SK-N-DZ (cell line): ENCODE results near the gene ZSCAN16. TPM values are rescaled to one million over a fixed set of nuclear protein-coding genes. Genes with fewer than 3 reads are reported as not detected.
"Not testable (repeated sequence)": the region's sequence is repeated elsewhere in the genome, so short reads cannot be mapped to it uniquely, and the experiment has no call there.

Source experiments
- DNase-seq: peaks from one replicate; pipeline ENCODE4 v3.0.0-alpha.2; 2015; ENCODE audit warnings: low spot score
- polyA plus RNA-seq, 2 experiments: library from polyadenylated mRNA; depleted of rRNA; stranded (reverse); fragments of >200 nt; gene quantifications; 2 replicates each; pipeline ENCODE4 v1.2.3, GENCODE V29; 2014

Gene ZSCAN16
- polyA plus RNA-seq (2014; cell fraction: cytosol; rRNA removed): 7.7 and 9.3 TPM in 2 replicates
- polyA plus RNA-seq (2014; cell fraction: nucleus; rRNA removed): 11.4 and 13.5 TPM in 2 replicates

DNA sequence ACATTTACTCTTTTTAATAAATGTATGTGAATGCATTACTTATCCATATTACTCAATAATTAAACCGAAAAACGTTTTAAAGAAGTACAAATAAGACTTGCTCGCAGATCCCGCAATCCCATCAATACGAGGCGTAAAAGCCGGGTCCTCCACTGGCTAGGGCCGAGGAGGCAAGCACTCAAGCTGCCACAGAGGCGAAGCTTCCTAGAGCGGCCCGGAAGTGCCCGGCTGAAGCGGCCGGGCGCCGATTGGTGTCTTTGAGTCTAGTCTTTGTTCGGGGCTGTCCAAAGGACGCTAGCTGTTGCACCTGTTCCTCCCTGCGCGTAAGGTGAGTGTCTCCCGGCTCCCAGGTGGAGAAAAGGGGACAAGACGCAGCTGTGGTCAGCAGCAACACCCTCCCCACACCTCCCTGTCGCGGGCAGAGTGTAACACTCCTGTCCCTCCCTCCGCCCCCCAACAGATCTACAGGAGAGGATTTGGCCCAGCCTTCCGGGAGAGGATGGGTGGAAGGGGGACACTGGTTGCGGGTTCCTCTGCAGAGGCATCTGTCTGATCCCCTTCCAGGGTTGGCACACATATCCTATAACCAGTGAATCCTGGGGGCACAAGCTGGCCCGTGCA lies at the start of gene ZSCAN16:
Gene ZSCAN16 (plus strand): TSS at position 260 of the 621 bp plus-strand sequence. CDS start 835 bp downstream, outside the sequence.
- peak; percentile 78 for DNase-seq

DNA sequence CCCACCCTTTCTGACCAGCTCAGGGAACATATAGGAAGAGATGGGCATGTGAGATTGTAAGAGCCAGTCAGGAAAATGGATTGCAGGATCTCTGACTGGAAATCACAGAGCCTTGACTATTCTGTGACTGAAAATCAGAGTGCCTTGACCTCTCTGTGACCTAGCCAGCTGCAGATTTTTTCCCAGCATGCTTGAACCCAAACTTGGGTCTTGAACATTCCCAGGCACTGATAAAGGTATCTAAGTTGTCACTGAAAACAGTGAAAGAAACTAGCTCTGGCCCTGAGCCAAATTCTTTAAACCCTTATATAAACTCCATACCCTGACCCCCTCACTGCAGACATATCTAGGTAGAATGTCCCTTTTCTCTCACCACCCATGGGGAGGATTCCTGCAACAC lies 46.4 kb upstream of the ZSCAN16 start:
- no peak for DNase-seq

DNA sequence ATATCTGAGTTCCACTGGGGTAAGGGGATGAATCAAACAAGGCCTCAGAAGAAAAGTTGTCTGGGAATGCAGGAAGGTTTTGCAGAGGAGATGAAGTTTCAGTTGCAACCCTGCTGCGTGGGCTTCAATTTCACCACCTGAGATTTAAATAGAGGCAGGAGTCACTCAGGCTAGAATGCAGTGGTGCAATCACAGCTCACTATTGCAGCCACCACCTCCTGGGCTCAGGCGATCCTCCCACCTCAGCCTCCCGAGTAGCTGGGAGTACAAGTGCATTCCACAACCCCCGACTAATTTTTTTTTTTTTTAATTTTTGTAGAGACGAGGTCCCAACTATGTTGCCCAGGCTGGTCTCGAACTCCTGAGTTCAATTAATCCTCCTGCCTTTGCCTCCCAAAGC lies 45.6 kb upstream of the ZSCAN16 start:
- DNase-seq: no peak

DNA sequence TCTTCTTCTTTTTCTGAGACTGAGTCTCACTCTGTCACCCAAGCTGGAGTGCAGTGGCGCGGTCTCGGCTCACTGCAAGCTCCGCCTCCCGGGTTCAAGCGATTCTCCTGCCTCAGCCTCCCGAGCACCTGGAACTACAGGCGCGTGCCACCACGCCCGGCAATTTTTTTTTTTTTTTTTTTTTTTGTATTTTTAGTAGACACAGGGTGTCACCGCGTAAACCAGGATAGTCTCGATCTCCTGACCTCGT lies 44.1 kb upstream of the ZSCAN16 start, which contains the start of gene ZNF165:
Gene ZNF165 (plus strand): TSS at position 188 of the 250 bp plus-strand sequence. CDS start 4,913 bp downstream, outside the sequence.
- DNase-seq: not testable (repeated sequence)

DNA sequence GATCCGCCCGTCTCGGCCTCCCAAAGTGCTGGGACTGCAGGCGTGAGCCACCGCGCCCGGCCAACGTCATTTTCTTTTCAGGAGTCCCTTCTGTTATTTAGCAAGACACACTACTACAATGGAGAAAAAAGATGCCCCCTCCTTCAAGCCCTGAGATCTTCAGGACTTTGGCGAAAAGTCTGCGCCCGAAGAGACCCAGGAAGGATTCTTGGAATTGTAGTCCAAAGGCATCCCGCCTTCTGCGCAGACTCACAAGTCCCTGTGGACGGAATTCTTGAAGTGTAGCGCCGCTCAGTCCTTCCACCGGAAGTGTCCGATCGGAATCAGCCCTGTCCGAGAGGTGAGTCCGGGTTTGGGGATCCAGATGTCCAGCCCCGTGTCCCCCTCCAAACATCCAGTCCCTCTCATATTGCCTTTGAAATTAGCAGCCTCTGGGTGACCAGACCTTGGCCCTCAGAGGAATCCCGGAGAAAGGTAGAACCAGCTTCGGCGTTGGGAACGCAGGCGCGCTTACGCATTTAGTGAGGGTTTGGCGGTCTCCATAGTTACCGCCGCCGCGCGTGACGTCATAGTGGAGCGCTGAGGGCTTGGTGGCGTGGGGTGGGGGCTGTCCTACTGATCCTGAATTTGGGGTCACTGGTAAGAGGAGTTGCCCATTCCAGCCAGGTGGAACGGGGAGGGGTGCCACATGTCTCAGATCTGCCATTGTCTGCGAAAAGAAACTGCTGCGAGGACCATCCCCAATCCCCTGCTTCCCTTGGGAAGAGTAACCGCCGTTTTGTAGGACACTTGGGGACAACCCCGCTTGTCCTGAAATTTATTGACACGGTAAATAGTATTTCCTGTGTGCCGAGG lies 43.6 kb upstream of the ZSCAN16 start:
- peak; percentile 95 for DNase-seq

DNA sequence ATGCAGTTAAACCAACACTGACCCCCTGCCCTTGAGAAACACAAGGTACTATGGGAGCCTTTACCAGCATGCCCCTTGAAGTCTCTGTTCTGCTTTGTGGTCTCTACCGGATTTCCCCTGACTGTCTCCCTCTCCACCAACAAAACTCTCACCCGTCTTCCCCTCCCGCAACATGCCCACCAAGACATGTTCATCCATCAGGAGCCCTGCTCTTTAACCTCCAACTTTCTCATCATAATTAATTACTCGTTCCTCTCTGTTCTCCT lies 43.0 kb upstream of the ZSCAN16 start:
- no peak for DNase-seq

DNA sequence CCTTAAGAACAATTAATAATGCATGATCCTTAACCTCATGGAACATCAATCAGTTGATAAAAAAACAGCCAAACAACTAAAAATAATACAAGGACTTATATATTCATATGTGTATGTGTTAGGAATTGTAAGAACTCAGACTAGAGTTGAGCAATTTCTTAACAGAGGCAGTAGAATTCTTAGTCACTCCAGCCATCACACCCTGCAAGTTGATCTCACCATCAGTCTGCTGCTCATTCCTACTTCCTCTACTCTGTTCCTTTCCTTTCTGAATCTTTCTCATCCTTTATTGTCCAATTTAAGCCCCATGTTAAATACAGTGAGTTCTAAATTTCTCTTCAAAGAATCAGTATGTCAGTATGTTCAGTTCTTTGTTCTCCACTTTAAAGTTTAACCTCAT lies 41.5 kb upstream of the ZSCAN16 start:
- no peak for DNase-seq

DNA sequence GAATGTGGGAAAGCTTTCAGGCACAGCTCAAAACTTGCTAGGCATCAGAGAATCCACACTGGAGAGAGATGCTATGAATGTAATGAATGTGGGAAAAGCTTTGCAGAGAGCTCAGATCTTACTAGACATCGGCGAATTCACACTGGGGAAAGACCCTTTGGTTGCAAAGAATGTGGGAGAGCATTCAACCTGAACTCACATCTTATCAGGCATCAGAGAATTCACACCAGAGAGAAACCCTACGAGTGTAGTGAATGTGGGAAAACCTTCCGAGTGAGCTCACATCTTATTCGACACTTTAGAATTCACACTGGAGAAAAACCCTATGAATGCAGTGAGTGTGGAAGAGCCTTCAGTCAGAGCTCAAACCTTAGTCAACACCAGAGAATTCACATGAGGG lies 35.4 kb upstream of the ZSCAN16 start:
- DNase-seq: no peak

DNA sequence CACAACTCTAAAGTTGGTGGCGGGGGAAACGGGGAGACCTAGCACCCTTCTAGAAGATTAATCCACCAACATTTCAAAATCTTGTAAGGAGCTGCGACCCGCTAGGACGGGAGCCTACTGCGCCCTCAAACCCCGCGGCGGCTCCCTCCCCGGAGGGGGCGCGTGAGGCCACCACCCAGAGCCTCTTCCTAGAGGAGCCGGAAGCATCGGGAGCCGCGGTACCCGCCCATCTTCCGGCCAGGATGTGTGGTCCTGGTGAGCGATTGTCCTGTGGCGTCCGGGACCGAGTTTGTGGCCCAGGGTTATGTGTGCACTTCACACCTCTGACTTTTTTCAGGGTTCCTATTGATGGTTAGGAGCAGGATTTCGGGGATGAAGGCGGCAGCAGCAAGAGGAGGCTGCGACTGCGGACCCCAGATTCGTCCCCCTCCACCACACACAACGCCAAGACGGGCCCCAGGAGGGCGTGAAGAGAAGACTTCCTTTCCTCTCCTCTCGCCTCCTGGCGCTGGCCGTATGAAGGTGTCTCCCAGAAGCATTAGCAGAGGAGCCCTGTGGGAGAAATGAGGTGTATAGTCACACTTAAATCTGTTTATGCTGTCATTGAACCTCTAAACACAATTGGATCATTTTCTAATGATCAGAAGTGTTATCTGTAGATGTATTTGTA lies 33.4 kb upstream of the ZSCAN16 start:
- no peak for DNase-seq

DNA sequence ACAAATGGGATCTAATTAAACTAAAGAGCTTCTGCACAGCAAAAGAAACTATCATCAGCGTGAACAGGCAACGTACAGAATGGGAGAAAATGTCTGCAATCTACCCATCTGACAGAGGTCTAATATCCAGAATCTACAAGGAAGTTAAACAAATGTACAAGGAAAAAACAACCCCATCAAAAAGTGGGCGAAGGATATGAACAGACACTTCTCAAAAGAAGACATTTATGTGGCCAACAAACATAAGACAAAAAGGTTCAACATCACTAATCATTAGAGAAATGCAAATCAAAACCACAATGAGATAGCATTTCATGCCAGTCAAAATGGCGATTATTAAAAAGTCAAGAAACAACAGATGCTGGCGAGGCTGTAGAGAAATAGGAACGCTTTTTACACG lies 22.2 kb upstream of the ZSCAN16 start:
- DNase-seq: not testable (repeated sequence)

DNA sequence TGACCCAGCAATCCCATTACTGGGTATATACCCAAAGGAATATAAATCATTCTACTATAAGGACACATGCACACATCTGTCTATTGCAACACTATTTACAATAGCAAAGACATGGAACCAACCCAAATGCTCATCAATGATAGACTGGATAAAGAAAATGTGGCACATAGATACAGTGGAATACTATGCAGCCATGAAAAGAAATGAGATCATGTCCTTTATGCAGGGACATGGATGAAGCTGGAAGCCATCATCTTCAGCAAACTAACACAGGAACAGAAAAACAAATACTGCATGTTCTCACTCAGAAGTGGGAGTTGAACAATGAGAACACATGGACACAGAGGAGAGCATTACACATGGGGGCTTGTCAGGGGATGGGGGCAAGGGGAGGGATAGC lies 21.7 kb upstream of the ZSCAN16 start:
- DNase-seq: not testable (repeated sequence)

DNA sequence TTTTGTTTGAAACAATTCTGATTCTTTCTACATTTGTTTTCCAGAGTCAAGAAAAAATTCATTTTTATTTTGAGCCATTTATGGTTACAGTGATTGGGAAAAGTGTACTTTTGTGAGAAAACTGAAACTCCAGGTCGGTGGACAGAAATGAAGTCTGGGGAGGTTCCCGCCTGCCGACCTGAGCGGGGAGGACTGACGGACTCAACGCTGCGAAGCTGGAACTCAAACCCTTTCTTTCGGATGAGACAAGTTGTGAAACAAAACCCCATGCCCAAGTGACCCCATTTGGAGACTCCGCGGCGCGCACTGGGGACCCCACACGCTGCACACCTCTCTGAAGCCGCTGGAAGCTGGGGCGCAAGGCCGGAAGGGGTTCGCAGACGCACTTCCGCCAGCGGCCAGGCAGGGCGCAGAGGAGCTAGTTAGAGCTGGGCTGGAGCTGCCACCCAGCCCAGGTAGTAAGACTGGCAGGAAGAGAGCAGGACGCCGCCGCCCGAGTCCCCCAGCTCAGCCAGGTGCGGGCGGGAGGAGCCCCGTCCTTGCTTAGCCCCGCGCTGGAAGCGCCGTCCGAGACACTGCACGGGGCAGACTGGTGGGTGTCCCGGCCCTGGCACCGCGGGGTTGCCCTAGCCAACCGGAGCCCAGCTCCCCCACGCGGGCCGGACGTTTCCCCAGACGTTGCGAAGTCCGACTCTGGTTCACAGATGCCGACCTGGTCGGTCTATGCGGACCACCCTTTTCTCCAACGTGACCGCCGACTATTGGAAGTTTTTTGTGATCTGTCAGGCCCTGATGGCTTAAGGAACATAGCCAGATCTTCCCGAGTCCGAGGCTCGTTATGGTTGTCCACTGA lies 19.8 kb upstream of the ZSCAN16 start:
- peak; percentile 75 for DNase-seq

DNA sequence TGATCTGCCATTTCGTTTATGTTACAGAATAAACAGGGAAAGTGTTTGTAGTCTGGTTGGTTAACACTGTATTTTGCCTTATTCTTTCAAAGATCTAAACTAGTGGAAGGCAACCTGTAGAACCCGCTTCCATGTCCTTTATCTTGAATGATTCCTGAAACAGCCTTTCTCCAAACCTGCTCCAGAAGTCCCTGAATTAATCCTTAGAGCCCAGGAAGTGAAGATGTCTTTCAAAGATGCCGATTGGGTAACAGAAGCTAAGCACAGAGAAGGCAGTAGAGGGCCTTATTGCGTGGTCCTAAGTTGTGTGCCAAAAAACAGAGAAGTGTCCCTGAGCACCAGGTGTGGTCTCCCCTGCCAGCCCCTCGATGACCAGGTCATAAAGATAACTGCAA lies 19.2 kb upstream of the ZSCAN16 start:
- DNase-seq: peak; percentile 3

DNA sequence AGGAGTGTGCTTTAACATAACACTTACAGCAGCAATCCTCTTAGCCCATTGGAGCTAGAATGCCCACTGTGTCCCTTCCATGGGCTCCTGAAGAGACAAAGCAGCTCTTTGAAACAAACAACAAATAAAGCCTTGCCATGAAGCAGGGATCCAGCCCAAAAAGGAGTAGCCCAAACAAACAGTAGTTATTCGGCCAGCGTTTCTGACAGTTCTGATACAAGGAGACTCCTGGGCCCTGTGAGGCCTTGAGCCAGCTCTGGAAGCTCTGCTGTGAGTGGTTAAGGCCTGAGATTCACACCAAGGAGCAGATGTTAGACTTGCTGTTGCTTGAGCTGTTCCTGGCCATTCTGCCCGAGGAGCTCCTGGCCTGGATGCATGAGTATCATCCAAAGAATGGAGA lies 16.9 kb upstream of the ZSCAN16 start:
- no peak for DNase-seq

DNA sequence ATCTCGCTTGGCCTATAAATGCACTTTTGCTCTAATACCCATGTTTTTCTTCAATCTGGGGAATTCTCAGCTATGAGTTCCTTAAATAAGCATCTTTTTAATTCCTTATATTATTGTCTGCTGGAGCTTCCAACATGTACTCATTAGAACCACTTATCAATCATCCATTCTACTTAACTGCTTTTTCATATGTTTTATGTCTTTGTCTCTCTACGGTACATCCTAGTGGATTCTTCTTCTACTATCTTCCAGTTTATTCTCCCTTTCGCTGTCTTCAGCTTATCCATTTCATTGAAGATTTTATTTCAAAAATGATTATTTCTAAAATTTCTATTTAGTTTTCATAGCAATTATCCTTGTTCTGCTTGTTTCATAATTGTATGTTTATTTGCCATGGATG lies 12.4 kb upstream of the ZSCAN16 start:
- no peak for DNase-seq

DNA sequence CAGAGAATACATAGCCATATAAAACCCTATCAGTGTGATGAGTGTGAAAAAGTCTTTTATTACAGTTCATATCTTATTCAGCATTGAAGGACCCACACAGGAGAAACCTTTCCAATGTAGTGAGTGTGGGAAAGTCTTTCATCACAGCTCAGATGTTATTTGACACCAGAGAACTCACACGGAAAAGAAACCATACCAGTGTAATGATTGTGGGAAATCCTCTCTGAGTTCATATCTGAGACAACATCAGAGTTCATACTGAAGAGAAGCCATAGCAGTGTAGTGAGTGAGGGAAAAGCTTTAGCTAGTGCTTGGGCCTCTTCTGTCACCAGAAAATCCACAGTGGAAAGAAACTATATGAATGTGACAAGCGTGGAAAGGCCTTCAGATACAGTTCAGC lies 8.6 kb upstream of the ZSCAN16 start:
- DNase-seq: no peak

DNA sequence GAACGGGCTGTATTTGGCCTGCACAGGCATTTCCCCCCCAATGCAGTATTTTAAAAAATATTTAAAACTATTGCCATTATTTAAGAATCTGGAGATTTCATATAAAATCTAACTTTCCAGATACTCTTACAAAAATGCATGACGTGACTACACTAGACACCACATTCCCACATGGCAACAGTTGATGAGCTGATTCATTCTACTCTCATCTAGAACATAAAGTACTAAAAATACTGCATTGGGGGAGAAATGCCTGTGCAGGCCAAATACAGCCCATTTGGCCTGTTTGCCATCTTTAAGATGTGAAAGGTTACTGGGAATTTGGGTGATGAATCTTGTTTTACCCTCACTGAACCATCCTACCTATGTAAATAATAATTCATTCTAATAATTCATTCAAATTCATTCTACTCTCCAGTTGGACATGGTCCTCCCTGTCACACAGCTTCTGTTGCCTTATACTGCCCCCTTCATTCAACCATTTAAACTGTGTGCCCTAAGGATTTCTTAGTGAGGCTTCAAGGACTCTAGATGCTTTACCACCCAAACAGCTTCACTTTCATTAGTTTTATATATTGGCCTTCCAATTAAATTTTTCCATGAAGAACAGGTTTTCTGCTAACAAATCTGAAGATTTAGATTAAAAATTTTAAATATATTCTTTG lies 6.9 kb upstream of the ZSCAN16 start:
- DNase-seq: no peak

DNA sequence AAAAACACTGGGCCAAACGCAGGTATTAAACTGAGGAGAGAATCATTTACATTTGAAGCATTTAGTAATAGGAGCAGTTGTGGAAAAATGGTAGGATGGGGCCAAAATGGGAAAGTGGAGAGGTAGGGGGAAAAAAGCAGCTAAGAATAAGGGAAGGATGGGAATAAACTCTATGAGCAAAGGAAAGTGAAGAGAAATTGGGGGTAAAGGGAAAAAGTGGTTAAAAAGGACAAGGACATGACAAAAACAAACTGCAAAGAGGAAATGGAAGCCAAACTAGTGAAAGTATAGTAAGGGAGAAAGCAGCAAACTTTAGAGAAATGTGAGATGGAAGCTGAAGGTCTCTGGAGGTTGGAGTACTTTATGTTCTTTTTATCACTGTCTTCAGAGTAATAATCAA lies 6.2 kb upstream of the ZSCAN16 start:
- no peak for DNase-seq

DNA sequence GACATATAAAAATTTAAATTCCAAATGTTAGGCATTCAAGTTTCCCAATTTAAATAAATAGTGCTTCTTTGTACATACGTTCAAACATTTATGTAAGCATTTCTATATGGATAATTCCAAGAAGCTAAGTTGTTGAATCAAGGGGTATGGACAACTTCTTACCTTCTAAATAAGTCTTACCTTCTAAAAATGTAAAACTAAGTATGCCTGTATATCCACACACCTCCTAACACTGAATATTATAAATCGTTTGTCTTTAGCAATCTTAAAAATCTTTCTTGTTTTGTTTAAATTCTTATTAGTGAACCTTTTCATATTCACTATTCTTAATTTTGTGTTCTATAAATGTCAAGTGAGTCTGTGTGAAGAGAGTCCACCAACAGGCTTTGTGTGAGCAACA lies 2.5 kb upstream of the ZSCAN16 start:
- no peak for DNase-seq

DNA sequence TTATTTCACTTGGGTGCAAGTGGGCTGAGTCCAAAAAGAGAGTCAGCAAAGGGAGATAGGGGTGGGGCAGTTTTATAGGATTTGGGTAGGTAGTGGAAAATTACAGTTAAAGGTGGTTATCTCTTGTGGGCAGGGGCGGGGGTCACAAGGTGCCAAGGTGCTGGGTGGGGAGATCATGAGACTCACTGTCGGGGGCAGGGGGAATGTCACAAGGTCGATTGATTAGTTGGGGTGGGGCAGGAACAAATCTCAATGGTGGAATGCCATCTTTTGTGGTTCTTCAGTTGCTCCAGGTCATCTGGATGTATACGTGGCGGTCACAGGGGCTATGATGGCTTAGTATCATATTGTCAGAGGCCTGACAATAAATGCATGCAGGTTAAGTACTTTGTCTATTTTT lies 2.1 kb upstream of the ZSCAN16 start:
- not testable (repeated sequence) for DNase-seq

DNA sequence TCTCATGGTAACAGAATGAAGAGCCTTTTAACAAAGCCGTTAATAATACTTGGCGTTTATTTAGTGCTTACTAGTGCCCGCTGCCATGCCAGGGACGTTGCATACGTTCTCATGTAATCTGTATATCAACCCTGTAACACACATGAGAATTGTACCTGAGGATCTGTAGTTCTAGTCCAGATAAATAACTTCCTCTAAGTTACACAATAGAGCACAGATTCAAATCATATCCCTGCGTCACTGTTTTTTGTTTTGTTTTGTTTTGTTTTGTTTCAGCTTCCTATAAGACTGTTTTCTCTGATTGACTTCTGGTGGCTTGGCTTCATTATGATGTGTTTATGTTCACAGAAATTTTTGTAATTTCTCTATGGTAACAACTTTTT lies 553 bp downstream of the ZSCAN16 start:
- no peak for DNase-seq
